Kidney (tissue), 14 donors: ENCODE data around the gene FTCDNL1. TPM values are rescaled to one million over a fixed set of nuclear protein-coding genes. Genes with fewer than 3 reads are reported as not detected.
A peak's percentile ranks its signal among the peaks of the same experiment; 100 is the strongest.

ENCODE experiments used
- DNase-seq, 5 donors: peaks; one replicate each; pipeline ENCODE4 v3.0.0-alpha.2; 2013 to 2020
- FAIRE-seq: peaks from 2 replicates; lab custom pipeline; 2012; peaks lifted over from hg19 to GRCh38; lab: Jason Lieb, UNC
- H3K27ac ChIP-seq, 2 donors: one replicate each; pipeline ENCODE4 v1.7.0; 2013; ENCODE audit warnings: low read depth in 2 of 2, low read length in 2 of 2, inconsistent platforms in 1 of 2
- H3K27me3 ChIP-seq: one replicate; pipeline ENCODE4 v1.7.1; 2013; ENCODE audit warnings: low read length, inconsistent platforms; ENCODE audit not compliant: control insufficient read depth, insufficient read depth
- H3K36me3 ChIP-seq, 3 donors: one replicate each; pipeline versions ENCODE4 v1.7.0 to v1.7.1; 2013; ENCODE audit warnings: low read length in 3 of 3, control low read depth in 1 of 3, inconsistent platforms in 1 of 3; ENCODE audit not compliant: insufficient read depth in 3 of 3, control insufficient read depth in 2 of 3
- H3K4me1 ChIP-seq, 3 donors: one replicate each; pipeline versions ENCODE4 v1.7.0 to v1.7.1; 2013; ENCODE audit warnings: low read length in 3 of 3, inconsistent platforms in 1 of 3, low read depth in 1 of 3; ENCODE audit not compliant: control insufficient read depth in 2 of 3, insufficient read depth in 2 of 3
- H3K4me3 ChIP-seq, 3 donors: one replicate each; pipeline versions ENCODE4 v1.7.0 to v1.8.1; 2013; ENCODE audit warnings: low read length in 3 of 3, control low read depth in 1 of 3, inconsistent platforms in 1 of 3
- H3K9ac ChIP-seq, 3 donors: one replicate each; pipeline versions ENCODE4 v1.7.0 to v1.7.1; 2013; ENCODE audit warnings: low read length in 3 of 3, control low read depth in 1 of 3, inconsistent platforms in 1 of 3
- H3K9me3 ChIP-seq, 3 donors: one replicate each; pipeline versions ENCODE4 v1.7.0 to v1.7.1; 2013; ENCODE audit warnings: low read length in 3 of 3, control low read depth in 1 of 3, inconsistent platforms in 1 of 3; ENCODE audit not compliant: control insufficient read depth in 2 of 3, insufficient read depth in 1 of 3
- CTCF ChIP-seq: IDR thresholded peaks from 3 replicates; pipeline ENCODE4 v1.5.1; 2012; ENCODE audit warnings: mild to moderate bottlenecking, moderate library complexity, borderline replicate concordance; ENCODE audit not compliant: insufficient read depth; ENCODE audit errors: extremely low read depth
- intact Hi-C: fragments of 100-400 bp; cut with DNase I; formaldehyde crosslinking; loops from one replicate; pipeline ENCODE4 v1.11.1; 2022
- polyA plus RNA-seq: library from polyadenylated mRNA; stranded (reverse); fragments of 350-450 nt; fragmentation: Illumina TruSeq; extraction: RNeasy Lipid Tissue Mini Kit (QIAGEN cat#74804); gene quantifications from one replicate; pipeline ENCODE4 v1.2.3, GENCODE V29; 2014; ENCODE audit warnings: low read depth, low replicate concordance; ENCODE audit not compliant: insufficient read depth
- total RNA-seq: library from RNA; stranded (reverse); fragmentation: NEBNext Ultra II Directional; extraction: Animal tissue kit (Norgen Biotek cat#: 25700); gene quantifications from one replicate; pipeline ENCODE4 v1.2.1, GENCODE V29; 2021
- donor health status: control.
- donor health status: control.
- donor health status: control.
- donor health status: control.
- donor health status: control.
- donor health status: DM: yes; HTN: yes; CAD: no.
- donor health status: Normal renal cell carcinoma (clear cell type).

FTCDNL1 gene
- total and polyA plus RNA-seq, 2 donors from 2014 or later = 3.4 to 4.1 TPM

GRCh38 chr2:199804831-199805230 lies 46.2 kb downstream of the FTCDNL1 start:
- no peaks in the 10 kb centered on the region for H3K27me3 ChIP-seq
- no peak overlapping the region for H3K9ac ChIP-seq
- DNase-seq (no peak), FAIRE-seq (no peak)
- no peak overlapping the region for H3K27ac ChIP-seq
- no peaks in the 10 kb centered on the region for H3K36me3 ChIP-seq
- H3K4me1 ChIP-seq = no peaks in the 10 kb centered on the region
- TF ChIP-seq CTCF = no peak
- intact Hi-C loops = no loop called here
- H3K4me3 ChIP-seq = no peak overlapping the region
- no peaks in the 10 kb centered on the region for H3K9me3 ChIP-seq

GRCh38 chr2:199798831-199799580 lies 52.0 kb downstream of the FTCDNL1 start:
- Histone ChIP-seq H3K4me3 (no peak overlapping the region), H3K4me1 (no peaks in the 10 kb centered on the region), H3K36me3 (no peaks in the 10 kb centered on the region), H3K9ac (no peak overlapping the region), H3K27me3 (no peaks in the 10 kb centered on the region), H3K27ac (no peak overlapping the region), H3K9me3 (no peaks in the 10 kb centered on the region)
- intact Hi-C loops = no loop called here
- TF ChIP-seq CTCF = no peak
- DNase-seq = peak in 2 of 5 donors; percentile 40 to 55
- no peak for FAIRE-seq

- H3K27ac ChIP-seq = no peak overlapping the region
- no peak for FAIRE-seq
- H3K9me3 ChIP-seq = no peaks in the 10 kb centered on the region
- no peaks in the 10 kb centered on the region for H3K4me1 ChIP-seq
- no peak overlapping the region for H3K4me3 ChIP-seq
- no peaks in the 10 kb centered on the region for H3K27me3 ChIP-seq
- H3K36me3 ChIP-seq = no peaks in the 10 kb centered on the region
- DNase-seq = no peak
- H3K9ac ChIP-seq = no peak overlapping the region
- intact Hi-C loops = no loop called here
- no peak for TF ChIP-seq CTCF
Measured at GRCh38 chr2:199797431-199798403, 53.3 kb downstream of the FTCDNL1 start.
